Activated CD8-positive, alpha-beta memory T cell treated with anti-CD3 and anti-CD28 coated beads, Interleukin-2, amount 50 U/mL, for 48 hours (primary cell): ENCODE data around the gene SRRM2.

Experiments used
- DNase-seq: peaks from one replicate; pipeline ENCODE4 v3.0.0-alpha.2; 2020

Gene SRRM2

DNA sequence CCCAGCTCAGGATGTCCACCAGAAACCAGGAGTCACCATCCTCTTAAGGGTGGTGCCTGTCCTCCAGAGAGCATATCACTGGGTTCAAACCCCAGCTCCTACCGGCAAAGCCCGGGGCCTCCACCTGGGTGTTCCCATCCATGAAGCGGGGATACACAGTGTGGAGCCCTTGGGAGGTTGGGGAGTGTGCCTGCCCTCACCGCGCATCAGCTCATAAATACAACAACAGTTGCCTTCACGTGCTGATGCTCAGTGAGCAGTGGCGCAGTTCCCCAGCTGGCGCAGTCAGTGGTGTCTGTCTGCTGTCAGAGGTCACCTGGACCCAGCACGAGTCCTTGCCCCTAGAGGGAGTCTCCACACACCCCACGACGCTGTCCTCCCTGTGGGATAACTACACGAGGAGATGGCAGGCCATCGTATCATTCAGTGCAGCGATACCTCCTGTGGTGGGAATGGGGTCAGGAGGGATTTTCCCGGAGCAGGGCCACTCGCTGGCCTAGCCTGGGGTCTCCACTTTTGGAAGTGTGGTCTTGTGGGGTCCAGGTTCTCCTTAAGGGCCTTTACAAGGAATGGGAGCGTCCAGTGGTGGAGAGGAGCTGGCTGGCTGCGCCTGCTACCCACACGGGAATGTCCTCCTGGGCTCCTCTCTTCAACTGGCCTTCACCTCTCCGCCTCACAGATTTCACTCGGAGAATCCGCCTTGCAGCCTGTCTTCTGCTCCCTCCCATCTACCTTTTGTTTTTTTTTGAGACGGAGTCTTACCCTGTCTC is 26.9 kb downstream of the SRRM2 start:
- DNase-seq, result peak; percentile 51

DNA sequence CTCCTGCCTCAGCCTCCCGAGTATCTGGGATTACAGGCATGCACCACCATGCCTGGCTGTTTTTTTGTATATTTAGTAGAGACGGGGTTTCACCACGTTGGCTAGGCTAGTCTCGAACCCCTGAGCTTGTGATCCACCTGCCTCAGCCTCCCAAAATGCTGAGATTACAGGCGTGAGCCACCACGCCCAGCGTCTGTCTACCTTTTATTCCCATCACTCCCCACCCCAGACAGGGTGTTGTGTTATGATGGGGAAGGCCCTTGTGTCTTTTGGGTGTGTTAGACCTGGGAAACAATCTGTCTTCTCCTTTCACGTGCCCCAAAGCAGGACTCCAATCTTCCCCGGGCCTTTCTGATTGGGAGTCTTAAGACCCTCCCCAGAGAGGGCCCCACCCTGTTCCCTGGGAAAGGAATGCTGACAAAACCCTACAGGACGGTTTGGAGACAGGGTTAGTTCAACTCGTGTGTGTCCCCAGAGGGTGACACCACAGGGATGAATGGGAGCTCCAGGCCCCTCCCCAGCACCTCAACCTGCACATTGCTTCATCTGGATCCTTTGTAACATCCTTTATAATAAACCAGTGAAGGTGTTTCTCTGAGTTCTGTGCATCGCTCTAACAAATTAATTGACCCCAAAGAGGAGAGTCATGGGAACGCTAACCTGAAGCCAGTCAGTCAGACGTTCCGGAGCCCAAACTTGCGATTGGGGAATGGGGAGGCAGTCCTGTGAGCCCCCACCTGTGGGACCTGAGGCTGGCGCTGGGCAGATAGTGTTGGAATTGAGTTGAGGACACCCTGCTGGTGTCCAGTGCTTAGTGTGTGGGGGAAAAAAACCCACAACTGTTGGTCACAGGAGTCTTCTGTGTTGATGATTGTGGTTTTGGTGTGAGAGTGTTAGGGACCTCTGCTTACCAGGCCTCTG is 27.8 kb downstream of the SRRM2 start:
- peak; percentile 41 for DNase-seq

DNA sequence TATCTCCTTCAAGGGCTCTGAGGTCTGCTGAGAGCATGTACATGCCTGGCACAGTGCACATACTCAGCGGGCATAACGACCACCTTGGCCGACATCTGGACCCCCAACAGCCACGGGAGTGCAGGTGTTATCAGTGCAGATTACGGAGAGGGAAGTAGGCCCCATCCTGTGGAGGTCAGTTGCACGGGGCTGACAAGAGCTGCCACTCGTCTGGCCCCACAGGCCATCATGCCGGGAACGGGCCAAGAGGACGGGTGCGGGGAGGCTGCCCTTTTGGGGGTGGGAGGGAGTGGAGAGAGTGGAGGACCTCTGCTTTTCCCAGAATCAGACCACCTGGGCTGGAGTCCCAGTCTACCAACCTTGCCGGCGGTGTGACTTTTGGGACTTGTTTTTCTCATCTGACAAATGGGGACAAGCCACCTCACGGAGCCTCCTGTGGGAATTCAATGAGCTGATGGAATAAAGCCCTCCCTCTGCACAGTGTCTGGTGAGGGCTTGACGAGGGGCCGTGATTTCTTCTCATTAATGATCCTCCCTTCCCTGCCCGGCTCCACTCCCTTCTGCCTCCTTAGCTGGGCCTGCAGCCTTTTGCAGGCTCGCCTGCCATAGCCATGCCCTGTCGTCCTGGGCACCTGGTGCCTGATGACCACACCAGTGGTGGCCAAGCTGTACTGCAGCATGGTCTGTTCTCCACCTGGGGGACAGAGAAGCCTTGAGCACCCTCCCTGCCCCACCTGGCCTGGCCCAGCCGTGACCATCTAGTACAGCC is 30.3 kb downstream of the SRRM2 start:
- peak; percentile 48 for DNase-seq

GRCh38 chr16:2783581-2784357 is 31.3 kb downstream of the SRRM2 start:
- peak; percentile 49 for DNase-seq

DNA sequence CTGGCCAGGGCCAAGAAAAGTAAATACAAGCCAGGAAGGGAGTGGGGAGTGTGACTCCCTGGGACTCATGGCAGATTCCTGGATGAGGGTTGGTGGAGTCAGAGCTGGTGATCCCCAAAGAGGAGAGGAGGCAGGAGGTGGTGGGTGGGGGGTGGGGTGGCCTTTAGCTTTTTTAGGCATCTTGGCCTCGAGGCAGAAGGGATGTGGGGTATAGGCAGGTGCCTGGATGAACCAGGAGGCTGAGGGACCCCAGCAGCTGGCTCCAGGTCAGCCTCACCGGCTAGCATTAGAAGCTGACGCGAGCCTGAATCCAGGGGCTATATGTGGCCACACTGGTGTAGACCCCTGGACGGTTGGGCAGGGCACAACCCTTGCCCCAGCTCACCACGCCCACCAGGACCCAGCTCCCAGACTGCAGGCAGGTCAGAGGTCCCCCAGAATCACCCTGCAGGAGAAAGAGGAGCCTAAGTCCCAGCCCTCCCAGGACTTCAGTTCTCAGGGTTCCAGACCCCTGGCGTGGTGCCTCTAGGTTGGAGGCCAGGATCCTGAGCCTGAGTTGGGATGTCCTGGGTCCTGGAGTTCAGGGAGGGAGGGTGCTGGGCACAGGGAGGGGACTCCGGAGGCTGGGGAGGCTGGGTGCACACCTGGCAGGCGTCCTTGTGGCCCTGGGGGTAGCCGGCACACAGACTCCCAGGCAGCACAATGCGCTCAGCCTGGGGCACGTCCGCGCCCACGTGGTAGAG is 32.1 kb downstream of the SRRM2 start:
- no peak for DNase-seq

GRCh38 chr16:2785101-2785991 is 32.9 kb downstream of the SRRM2 start:
- DNase-seq, result peak; percentile 78

DNA sequence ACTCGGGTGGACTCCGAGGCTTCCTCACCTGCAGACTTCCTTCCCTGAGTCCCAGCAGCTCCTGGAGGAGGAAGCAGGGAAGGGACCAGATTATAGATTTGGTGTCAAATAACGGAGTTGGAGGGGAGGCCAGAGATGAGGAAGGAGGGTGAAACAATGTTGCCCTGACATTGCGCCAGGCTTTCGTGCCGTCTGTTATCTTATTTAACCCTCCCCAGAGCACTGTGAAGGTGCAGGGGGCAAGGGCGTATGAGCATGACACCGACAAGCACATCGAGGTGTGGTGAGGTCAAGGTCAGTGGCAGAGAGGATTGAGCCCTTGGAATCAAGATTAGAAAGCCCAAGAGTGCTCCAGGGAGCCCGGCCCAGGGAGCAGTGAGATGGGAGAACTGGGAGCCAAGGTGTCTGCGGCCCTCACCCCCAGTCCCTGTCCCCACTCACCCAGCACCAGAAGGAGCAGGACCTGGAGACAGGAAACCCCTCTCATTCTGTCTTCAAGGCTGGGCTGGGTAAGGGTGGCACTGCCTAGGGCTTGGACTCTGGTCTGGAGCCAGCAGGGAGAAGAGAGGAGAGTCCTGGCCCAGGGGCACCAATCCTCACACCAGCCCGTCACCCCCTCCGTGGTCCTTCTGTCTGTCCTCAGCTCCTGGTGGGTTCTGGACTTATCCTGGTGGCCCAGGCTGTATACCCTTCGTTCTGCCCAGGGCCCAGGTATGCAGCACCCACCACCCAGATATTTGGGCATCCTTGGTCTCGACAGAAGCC is 33.8 kb downstream of the SRRM2 start:
- peak; percentile 53 for DNase-seq

GRCh38 chr16:2786826-2787151 is 34.4 kb downstream of the SRRM2 start:
- DNase-seq, result peak; percentile 18

- DNase-seq, result peak; percentile 50
Observed at GRCh38 chr16:2787406-2787805, 35.0 kb downstream of the SRRM2 start, which contains the start of gene PRSS33. Gene PRSS33, minus strand, starts transcription at chr16:2787560. Its CDS starts 1,013 bp downstream, at chr16:2786547.

- peak; percentile 43 for DNase-seq
Observed at GRCh38 chr16:2787961-2788360, 35.5 kb downstream of the SRRM2 start.

DNA sequence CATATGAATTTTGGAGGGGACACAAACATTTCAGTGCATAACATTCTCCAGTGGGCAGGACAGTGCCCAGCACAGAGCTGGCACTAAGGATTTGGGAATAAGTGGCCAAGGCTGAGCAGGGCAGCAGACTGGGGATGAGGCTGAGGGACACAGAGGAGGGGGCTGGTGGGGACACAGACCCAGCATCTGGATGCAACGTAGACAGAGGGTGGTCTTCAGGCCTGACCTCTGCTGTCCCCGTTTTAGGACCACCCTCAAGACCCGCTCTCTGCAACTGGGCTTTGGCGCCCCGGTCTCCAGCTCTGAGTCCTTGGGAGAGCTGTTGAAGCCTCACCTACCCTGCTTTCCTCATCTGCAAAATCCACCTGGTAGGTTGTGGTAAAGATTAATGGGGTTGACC is 38.2 kb downstream of the SRRM2 start:
- peak; percentile 20 for DNase-seq

- peak; percentile 17 for DNase-seq
Observed at GRCh38 chr16:2791174-2791573, 38.7 kb downstream of the SRRM2 start.

DNA sequence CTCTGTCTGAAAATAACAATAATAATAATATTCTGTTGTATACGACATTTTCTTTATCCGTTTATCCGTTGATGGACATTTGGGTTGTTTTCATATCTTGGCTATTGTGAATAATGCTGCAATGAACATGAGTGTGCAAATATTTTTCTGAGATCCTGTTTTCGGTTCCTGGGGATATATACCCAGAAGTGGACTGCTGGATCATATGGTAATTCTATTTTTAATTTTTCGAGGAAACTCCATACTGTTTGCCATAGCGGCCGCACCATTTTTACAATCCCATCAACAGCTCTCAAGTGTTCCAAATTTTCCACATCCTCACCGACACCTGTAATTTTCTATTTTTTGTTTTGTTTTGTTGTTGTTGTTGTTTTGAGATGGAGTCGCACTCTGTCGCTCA is 40.5 kb downstream of the SRRM2 start:
- DNase-seq, result no peak

GRCh38 chr16:2795395-2796143 is 43.1 kb downstream of the SRRM2 start:
- DNase-seq, result peak; percentile 13

DNA sequence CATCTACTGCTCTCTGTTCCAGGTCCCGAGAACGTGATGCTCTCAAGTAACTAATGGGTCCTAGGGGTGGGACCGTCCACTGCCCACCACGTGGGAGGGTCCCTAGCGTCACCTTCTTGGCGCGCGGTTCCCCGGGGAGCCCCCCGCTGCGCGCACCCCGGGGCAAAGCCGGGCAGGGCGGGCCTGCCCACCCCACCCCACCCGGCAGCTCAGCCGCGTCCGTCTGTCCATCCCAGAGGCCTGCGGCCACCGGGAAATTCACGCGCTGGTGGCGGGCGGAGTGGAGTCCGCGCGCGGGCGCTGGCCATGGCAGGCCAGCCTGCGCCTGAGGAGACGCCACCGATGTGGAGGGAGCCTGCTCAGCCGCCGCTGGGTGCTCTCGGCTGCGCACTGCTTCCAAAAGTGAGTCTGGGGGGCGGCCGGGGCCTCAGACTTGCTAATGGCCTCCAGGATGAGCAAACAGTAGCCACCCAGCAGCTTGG is 46.3 kb downstream of the SRRM2 start:
- no peak for DNase-seq

- DNase-seq, result no peak
Observed at GRCh38 chr16:2799205-2799858, 46.9 kb downstream of the SRRM2 start.

DNA sequence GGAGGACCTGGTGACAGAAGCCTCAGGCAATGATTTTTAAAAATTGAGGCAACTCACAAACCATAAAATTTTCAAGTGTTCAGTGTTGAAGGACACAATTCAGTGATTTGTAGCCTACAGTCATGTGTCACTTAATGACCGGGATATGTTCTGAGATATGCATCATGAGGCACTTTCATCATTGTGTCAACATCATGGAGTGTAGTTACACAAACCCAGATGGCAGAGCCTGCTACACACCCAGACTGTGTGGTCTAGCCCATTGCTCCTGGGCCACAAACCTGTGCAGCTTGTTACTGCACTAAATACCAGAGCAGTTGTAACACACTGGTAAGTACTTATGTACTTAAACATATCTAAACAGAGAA is 47.4 kb downstream of the SRRM2 start:
- no peak for DNase-seq

- DNase-seq, result no peak
Observed at GRCh38 chr16:2803545-2804195, 51.2 kb downstream of the SRRM2 start.
